HG02798 (cell line): ENCODE measurements around the gene SH3RF3.

ENCODE experiments used
- ATAC-seq: cut with Tn5 transposase; IDR thresholded peaks from one replicate; pipeline ENCODE4 v1.9.1; 2021; ENCODE audit warnings: mild to moderate bottlenecking; ENCODE audit not compliant: unreplicated experiment, poor library complexity

Gene SH3RF3

DNA sequence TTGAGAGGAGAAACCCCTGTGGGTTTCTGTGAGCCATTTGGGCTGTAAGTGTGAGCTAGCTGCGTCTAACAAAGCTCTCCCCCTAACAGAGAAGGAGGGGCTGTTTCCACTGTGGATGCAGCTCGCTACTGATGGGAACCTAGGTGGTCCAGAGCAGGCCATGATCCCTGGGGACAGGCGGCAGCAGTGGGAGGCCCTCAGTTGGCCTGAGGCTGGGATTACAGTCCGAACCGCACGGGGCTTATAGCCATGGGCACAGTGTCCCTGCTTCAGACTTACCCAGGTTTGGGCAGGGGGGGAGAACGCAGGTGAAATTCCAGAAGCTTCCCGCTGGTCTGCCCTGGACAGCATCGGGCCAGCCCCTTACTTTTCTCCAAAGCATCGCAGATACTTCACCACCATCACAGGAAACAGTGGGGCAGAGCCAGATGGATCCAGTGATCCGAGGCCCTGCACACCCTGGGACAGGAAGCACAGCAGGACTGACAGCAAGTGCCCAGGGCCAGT lies 345.4 kb downstream of the SH3RF3 start:
- ATAC-seq, result no peak

DNA sequence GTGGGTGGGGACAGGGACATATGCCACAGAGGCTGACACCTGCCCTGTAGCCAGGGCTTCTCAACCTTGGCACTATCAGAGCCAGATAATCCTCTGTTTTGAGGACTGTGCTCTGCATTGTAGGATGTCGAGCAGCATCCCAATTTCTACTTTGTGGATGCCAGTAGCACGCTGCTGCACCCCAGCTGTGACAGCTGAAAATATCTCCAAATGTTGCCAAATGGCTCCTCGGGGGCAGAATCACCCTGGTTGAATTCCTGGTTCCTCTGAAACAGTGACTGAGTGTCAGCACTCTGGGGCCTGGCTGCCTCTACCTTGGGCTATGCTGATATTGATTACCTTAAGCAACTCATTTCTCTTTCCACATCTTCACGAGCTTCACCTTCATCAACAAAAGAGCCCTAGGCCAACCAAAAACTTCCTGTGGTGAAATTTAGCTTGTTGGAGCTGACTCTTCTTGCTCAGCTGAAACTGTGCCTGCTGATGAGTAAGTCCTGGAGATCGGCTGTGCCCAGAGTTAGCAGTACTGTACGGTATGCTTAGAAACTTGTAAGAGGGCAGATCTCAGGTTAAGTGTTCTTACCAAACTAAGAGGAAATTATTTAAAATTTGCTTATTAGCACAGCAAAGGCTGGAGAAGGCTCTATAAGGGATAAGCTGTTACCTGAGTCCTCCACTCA lies 346.7 kb downstream of the SH3RF3 start:
- peak; percentile 45 for ATAC-seq

DNA sequence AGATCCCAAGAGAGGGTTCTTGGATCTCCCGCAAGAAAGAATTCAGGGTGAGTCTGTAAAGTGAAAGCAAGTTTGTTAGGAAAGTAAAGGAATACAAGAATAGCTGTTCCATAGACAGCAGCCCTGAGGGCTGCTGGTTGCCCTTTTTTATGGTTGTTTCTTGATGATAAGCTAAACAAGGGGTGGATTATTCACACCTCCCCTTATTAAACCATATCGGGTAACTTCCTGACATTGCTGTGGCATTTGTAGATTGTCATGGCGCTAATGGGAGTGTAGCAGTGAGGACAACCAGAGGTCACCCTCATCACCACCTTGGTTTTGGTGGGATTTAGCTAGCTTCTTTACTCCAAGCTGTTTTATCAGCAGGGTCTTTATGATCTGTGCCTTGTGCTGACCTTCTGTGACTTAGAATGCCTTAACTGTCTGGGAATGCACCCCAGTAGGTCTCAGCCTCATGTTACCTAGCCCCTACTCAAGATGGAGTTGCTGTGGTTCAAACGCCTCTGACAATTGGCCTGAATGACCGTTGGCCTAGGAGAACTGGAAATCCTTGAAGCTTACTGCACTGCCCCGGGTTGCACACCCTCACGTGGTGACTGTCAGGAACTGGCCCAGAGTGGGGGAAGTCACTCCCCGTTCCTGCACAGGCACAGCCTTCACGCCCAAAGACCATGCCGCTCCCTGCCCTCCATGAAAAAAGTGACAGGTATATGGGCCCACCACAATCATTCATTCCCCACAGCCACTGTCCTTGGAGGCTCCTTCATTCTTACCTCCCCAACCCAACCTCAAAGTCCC lies 347.8 kb downstream of the SH3RF3 start:
- no peak for ATAC-seq

DNA sequence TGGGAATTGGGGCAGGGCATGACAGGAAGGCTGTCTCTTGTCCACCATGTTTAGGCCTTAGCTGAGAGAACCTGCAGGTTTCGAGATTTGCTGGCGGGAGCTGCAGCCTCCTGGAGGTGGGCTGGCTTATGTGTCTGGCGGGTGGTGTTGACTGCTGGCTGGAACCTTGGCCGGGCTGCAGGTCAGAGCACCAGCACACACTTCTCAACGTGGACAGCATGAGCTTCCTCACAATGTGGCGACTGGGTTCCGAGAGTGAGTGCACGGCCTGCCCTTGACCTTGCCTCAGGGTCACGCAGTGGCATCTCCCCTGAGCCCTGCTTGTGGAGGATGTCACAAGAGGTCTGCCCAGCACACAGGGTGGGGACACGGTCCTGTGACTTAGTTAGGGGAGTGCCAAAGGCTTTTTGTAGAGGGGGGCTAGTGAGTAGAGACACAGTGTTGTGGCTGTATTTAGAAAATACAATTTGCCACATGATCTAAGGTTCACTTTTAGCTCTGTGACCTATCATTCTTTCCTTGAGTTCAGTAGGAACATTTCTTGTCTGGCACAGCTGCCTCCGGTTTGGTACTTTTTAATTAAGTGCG lies 350.0 kb downstream of the SH3RF3 start:
- ATAC-seq, result no peak

DNA sequence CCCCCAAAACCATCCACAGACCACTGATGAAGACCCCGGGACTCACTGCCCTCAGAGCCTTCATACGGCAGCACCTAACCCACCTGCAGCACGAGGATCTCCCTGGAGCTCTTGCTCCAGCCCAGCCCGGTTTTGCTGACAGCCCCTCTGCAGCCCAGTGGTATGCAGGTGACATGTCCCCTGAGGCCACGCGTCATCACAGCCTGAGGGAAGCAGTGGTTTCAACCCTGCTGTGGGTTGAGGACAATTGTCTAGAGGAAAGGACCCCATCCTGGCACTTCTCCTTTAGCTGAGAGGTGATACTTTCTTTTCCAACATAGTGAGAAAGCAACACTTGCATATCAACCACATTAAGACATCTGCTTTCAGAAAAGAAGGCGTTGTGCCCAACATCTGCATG lies 350.8 kb downstream of the SH3RF3 start:
- no peak for ATAC-seq

DNA sequence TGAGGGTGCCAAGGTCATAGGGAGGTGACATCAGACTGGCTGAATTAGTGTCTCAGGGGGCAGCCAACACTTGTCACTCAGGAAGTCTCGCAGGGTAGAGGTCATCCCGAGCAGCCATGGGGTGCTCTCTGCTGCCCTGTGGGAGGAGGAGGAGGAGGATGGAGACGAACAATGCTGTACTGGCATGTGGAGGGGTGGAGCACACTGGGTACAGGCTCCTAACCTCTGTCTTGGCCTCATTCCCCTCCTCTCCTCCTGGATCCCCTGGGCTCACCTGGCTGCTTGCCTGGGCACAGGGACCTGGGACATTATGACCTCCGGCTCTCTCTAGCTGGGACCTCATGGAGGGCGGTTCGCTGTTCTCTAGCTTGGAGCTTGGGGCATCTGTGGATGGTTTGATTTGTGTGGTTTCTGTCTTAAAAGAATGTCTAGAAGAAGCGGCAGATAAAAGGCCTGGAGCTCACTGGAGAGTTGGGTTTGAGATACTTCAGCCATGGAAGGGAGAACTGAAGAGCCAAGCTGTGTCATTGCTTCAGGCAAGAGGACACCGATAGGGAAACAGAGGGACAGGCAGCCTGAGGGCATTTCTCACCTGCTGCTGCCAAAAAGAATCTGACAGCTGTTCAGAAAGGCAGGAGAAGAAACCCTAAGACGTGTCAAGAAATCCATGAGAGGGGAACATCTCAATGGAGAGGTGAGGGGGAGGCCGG lies 351.6 kb downstream of the SH3RF3 start:
- ATAC-seq, result no peak

DNA sequence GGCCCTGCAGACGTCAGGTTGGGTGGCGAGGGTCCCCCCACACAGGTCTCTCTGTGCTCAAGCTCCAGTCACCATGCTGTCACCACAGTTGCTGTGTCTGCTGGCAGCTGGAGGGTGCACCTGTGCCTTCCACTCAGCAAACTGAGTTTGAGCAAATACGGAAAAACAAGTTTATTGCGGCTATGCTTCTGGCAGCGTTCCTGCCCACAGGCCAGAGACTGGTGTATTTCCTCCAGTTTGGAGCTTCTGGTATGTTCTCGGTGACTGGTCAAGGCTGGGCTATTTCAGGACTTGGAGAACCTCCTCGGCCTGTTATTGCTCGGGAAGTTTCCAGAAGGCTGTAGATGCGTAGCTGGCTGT lies 352.2 kb downstream of the SH3RF3 start:
- no peak for ATAC-seq

DNA sequence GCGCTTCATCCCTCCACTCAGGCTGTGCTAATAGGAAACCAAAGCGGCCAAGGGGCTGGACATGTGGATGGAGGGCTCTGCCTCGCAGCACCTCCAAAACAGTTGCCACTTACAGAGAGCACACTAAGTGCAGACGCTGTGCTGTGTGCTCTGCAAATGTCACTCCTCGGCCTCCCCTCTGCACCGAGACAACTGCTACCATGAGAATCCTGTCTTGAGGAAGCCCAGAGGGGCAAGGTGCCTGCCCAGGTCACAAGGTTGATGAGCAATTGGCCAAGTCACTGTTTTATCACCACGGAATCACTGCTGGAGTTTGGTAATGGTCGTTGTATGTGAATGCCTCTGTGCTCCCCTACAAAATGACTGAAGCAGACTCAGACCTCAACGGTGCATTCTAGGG lies 352.6 kb downstream of the SH3RF3 start:
- no peak for ATAC-seq

DNA sequence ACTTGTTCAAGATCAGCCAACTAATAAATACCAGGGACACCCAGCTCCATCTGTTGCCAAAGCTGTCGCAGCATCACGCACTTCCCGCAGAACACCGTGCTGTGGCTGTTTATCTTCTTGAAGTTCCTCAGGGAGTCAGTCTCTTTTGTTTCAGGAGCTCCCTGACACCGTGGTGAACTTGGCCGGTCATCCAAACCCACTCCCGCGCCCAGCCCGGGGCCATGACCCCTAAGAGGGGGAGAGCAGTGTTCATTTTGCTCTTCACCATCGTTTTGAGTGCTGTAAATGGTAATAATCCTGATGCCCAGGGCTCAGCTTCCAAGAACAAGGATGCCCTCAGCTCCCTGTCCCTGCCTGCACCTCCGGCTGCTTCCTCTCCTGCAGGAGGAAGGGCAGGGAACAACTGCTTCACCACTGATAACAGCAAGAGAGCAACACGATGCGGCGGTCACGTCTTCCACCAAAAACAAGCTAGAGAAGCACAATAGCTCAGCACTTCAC lies 353.4 kb downstream of the SH3RF3 start:
- ATAC-seq, result no peak

DNA sequence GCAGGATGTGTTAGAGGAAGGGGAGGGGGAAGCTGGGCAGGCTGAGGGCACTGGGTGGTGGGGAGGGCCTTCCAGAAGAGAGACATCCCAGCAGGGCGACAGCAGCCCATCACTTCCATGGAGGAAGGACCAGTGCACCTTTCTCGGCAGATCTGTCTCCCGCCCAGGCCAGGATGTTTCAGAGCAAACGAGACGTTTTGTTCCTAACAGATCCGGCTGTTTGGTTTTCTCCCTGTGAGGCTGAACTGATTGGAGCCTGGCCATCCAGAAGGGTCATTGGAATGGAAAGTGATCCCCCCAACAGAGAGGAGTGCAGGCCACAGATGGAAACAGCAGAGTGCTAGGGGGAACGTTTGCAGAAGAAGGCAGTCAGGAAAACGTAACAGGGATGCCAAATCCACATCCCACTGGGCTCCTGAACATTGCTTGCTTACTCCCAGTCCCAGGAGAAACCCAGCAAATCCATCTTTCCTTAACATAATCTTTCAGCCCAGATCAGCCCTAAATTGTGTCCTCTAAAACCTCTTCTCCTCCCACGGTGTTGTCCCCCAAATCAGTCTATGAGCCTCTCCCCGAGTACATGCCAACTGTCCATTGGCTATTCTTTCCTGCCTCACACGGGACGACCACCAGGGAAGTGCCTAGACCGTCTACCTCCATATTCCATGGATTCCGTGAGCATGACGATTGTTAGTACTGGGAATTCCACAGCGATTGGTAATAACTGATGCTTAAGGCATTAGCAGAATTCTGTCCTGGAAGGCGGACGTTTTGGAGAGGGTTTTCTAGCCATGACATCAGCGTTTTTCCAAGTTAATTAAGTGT lies 357.9 kb downstream of the SH3RF3 start:
- no peak for ATAC-seq

DNA sequence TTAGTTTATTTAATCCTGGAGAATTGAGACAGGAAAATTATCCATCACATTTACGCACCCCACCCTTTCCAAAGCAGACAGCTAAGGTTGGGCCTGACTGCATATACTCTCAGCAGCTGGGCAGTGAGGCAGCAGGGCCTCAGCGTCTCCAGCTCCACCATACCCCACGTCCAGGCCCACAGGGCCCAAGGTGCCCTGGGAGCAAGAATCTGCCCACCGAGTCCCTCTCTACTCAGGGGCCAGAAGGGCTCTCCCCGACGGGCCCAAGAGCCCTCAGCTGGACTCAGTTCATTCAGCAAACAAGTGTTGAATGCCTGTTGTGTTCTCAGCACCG lies 358.5 kb downstream of the SH3RF3 start:
- ATAC-seq, result no peak

DNA sequence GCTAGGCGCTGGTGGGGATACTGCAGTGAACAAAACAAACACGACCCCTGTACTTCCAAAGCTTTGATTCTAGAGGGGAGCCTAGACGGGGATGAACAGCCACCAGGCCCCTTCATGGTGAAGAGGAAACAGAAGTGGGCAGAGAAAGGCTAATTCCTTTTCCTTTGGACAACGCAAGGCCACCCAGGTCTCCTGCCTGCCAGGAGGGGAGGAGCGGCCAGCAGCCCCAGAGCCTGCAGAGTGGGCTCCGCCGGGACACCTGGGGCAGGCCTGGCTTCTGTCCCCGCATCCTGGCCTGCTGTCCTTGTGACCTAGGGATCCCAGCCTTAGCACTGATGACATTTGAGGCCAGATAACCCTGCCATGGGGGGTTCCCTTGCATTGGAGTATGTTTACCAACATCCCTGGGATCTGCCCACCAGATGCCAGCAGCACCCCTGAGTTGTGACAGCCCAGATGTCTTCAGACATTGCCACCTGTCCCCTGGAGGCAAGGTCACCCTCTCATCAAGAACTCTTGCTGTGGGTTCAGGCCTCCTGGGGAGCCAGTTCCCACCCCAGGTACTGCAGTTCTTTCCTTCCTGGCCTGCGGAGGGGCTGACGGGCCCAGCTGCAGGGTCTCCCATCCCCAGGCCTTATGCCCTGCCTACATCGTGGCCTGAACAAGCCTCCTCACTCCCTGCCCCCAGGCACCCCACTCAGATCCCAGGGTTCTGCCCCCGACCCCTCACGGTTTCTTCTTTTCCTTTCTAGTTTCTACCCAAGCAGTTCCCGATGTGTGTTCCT lies 359.1 kb downstream of the SH3RF3 start:
- no peak for ATAC-seq

DNA sequence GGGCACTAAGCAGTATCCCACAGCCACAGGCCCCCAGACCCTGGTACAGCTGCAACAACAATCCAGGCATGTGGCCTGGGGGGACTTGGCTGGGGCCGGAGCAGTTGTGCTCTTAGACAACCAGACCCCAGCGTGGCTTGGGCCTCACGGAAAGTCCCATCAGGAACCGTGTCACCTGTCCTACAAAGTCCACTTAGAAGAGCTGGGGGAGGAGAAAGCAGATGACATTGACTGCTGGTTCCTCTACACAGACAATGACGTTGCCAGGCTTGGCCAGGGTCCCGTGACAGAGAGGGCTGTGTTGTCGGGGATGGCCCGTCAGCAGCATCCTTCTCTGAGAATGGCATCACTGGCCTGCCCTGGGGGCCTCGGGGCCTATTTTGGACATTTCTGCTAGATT lies 360.3 kb downstream of the SH3RF3 start:
- no peak for ATAC-seq

DNA sequence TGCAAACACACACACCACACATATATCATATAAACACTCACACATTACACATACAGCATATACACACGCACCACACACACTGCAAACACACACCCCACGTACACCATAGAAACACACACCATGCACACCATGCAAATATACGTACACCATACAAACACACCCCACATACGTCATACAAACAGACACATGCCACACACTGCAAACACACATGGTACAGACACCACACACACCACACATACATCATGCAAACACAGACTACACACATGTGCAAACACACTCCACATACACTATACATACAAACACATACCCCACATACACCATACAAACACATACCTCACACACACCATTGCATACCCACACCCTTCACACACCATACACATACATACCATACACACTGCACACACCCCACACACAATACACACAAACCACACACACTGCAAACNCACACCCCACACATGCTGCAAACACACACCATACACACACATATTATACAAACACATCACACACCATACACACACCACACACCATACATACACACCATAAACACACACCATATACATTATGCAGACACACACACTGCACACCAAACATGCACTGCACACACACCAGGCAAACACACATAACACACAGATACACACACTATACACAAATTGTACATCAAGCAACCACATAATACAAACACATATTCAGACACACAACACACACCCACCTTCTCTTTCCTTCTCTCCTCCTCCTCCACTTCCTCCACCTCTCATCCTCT lies 364.4 kb downstream of the SH3RF3 start:
- ATAC-seq, result no peak

DNA sequence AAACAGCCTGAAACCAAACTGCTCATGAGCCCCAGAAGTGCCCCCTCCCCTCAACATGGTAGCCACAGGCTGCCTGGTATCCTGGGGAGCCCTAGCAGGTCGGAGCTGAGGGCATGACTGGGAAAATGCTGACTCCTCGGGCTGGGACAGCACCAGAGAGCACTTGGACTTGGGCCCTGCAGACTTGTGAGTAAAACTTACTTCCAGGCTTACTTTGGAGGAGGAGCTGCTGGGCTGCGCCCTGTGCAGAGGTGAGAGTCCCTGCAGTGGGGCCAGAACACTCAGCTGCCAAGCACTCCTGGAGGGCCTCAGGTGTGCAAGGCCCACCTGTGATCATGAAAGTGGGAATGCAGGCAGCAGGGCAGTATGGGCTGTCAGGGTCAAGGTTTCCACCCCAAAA lies 365.3 kb downstream of the SH3RF3 start:
- no peak for ATAC-seq

DNA sequence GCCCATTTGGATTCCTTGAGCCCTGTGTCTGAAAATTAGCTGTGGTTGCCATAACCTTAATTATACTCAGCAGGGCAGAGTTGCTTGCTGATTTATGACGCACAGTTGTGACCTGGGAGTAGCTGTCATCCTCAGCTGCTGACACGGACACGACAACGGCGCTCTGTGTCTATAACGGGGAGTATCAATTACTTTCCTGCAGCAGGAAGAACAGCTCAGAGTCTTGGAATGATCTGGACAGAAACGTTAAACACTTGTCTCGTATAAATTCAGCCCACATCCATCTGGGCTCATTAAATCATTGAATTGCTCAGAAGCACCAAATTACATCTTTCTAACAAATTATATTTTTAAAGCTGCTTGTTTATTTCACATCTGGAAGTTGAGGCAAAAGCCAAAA lies 368.5 kb downstream of the SH3RF3 start:
- ATAC-seq, result no peak

DNA sequence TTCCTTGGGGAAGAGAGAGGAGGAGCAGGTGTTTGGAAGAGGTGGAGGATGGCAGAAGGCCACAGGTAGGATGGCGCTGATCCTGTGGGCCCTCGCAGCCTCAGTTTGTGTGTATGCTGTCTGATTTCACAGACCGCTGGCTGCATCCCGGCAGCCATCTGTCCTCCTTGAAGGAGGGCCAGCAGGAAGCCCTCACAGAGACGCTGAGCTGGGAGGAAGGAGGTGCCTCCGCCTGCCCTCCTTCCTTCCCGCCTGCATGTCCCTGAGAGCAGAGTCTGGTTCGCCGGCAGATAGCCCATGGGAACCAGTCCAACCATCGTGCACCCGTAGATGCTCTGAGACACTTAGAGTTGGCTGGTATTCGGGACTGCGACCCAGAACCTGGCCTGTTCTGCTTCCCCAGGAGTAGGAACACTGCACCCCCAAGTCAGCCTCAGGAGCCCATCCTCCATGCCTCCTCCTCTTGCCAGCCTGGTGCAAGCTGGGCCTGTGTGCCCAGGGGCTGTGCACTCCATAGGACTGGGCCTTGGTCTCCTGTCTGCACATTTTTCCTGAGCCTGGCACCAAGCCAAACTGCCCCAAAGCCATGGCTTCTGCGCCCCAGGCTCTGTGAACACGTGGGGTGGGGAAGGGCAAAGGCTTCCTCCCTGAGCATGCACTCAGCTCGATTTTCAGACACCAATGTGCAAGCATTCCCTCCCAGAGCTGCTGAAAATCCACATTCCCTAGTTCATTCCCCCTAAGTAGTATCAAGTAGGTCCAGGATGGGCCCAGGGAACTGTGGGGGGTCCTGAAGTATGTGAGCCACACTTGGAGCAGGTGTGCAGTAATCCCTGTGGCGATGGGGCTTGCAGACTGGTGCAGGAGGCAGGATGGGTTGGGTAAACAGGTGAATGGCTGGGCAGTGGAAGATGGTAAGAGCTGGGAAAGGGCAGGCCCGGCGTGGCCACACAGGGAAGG lies 369.2 kb downstream of the SH3RF3 start:
- no peak for ATAC-seq
